Endodermal cell (in vitro differentiated cells): ENCODE measurements around the gene TYK2. TPM values are rescaled to one million over a fixed set of nuclear protein-coding genes. Genes with fewer than 3 reads are reported as not detected.
"Not testable (repeated sequence)": the region's sequence is repeated elsewhere in the genome, so short reads cannot be mapped to it uniquely, and the experiment has no call there.

Experiments
- DNase-seq: peaks from one replicate; pipeline ENCODE4 v3.0.0-alpha.2; 2017
- H3K27ac ChIP-seq: 2 replicates; pipeline ENCODE4 v1.5.1; 2013; ENCODE audit warnings: mild to moderate bottlenecking, low read depth, low read length, moderate library complexity
- H3K27me3 ChIP-seq: 2 replicates; pipeline ENCODE4 v1.6.1; 2013; ENCODE audit warnings: mild to moderate bottlenecking, low read length, moderate library complexity; ENCODE audit not compliant: insufficient read depth, control insufficient read depth, poor library complexity, severe bottlenecking
- H3K36me3 ChIP-seq: 2 replicates; pipeline ENCODE4 v1.7.0; 2013; ENCODE audit warnings: mild to moderate bottlenecking, low read length, moderate library complexity; ENCODE audit not compliant: control insufficient read depth, insufficient read depth
- H3K4me1 ChIP-seq: one replicate; pipeline ENCODE4 v1.7.0; 2013; ENCODE audit warnings: low read length; ENCODE audit not compliant: control insufficient read depth, insufficient read depth
- H3K4me3 ChIP-seq: 2 replicates; pipeline ENCODE4 v1.5.1; 2013; ENCODE audit warnings: mild to moderate bottlenecking, low read length, moderate library complexity
- H3K9ac ChIP-seq: 2 replicates; pipeline ENCODE4 v1.6.1; 2013; ENCODE audit warnings: mild to moderate bottlenecking, low read length, moderate library complexity; ENCODE audit not compliant: poor library complexity, severe bottlenecking; ENCODE audit errors: extremely low read depth
- H3K9me3 ChIP-seq: 2 replicates; pipeline ENCODE4 v1.6.1; 2013; ENCODE audit warnings: mild to moderate bottlenecking, low read length, moderate library complexity; ENCODE audit not compliant: control insufficient read depth
- H3K27ac Mint-ChIP-seq: 2 replicates; pipeline ENCODE4 v1.8.0; 2020; ENCODE audit warnings: mixed read lengths
- H3K27me3 Mint-ChIP-seq: 2 replicates; pipeline ENCODE4 v1.8.0; 2021; ENCODE audit warnings: mild to moderate bottlenecking, mixed read lengths; ENCODE audit not compliant: insufficient read depth
- H3K36me3 Mint-ChIP-seq: 2 replicates; pipeline ENCODE4 v1.8.0; 2020; ENCODE audit warnings: low read depth, mixed read lengths
- H3K4me1 Mint-ChIP-seq: 2 replicates; pipeline ENCODE4 v1.8.0; 2020; ENCODE audit warnings: mixed read lengths
- H3K4me3 Mint-ChIP-seq: 2 replicates; pipeline ENCODE4 v1.8.0; 2020; ENCODE audit warnings: mild to moderate bottlenecking, moderate library complexity, mixed read lengths
- H3K9me3 Mint-ChIP-seq: 2 replicates; pipeline ENCODE4 v1.8.0; 2020; ENCODE audit warnings: mild to moderate bottlenecking, mixed read lengths
- CTCF ChIP-seq: fragments of 200-600 bp; sonication (generic); conservative IDR thresholded peaks from 2 replicates; pipeline ENCODE4 v1.5.0; 2021; ENCODE audit warnings: antibody characterized with exemption, mild to moderate bottlenecking
- WGBS, 2 experiments: methylation state at CpG; one replicate each; pipeline versions ENCODE4 v1.1.5 to v1.1.7; 2013; ENCODE audit warnings: missing lambda C conversion rate in 2 of 2, mixed read lengths in 1 of 2; ENCODE audit not compliant: insufficient coverage in 1 of 2, insufficient read length in 1 of 2; 5-methylcytosine and 5-hydroxymethylcytosine counted together
- total RNA-seq, 2 donors: library from RNA; stranded (reverse); fragmentation: NEBNext Ultra II Directional in 1 of 2; extraction: Animal tissue kit (Norgen Biotek cat#: 25700) in 1 of 2; gene quantifications; 2 replicates in 1 of 2; 3 replicates in 1 of 2; pipeline ENCODE4 v1.2.1, GENCODE V29; 2021

Gene TYK2
- total RNA-seq, 2 donors from 2014 or later: 63.5 to 65.8 TPM

GRCh38 chr19:10412257-10412977 lies 32.0 kb upstream of the TYK2 start:
- peaks cover 78% of the 10 kb centered on the region for H3K27me3 Mint-ChIP-seq

DNA sequence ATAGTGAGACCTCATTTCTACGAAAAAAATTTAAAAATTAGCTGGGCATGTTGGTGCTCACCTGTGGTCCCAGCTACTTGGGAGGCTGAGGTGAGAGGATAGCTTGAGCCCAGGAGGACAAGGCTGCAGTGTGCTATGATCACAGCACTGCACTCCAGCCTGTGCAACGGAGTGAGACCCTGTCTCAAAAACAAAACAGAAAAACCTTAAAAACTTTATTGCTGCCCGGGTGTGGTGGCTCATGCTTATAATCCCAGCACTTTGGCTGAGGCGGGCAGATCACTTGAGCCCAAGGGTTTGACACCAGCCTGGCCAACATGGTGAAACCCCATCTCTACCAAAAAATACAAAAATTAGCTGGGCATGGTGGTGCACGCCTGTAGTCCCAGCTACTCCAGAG lies 30.9 kb upstream of the TYK2 start:
- not testable (repeated sequence) for H3K9me3 ChIP-seq, H3K4me3 ChIP-seq, H3K9me3 Mint-ChIP-seq, H3K4me3 Mint-ChIP-seq, H3K36me3 Mint-ChIP-seq, H3K27ac ChIP-seq, H3K4me1 ChIP-seq, H3K9ac ChIP-seq, H3K27ac Mint-ChIP-seq, H3K4me1 Mint-ChIP-seq, DNase-seq, H3K36me3 ChIP-seq
- 86 to 89% methylated on average over 5 of the region's 5 CpGs for WGBS, 2 experiments
- peaks cover 48% of the 10 kb centered on the region for H3K27me3 ChIP-seq
- peaks cover 77% of the 10 kb centered on the region for H3K27me3 Mint-ChIP-seq

More at GRCh38 chr19:10412257-10412977, 32.0 kb upstream of the TYK2 start:
- H3K27ac Mint-ChIP-seq: no peak overlapping the region
- no peaks in the 10 kb centered on the region for H3K4me1 ChIP-seq
- H3K27ac ChIP-seq: no peak overlapping the region
- 88 to 89% methylated on average over 12 of the region's 13 CpGs for WGBS, 2 experiments
- no peaks in the 10 kb centered on the region for H3K9me3 ChIP-seq
- no peaks in the 10 kb centered on the region for H3K36me3 ChIP-seq
- peaks cover 3% of the 10 kb centered on the region for H3K9me3 Mint-ChIP-seq
- peaks cover 49% of the 10 kb centered on the region for H3K27me3 ChIP-seq
- H3K4me3 ChIP-seq: no peak overlapping the region
- no peak overlapping the region for H3K4me3 Mint-ChIP-seq
- no peak for TF ChIP-seq CTCF
- DNase-seq: no peak
- no peaks in the 10 kb centered on the region for H3K36me3 Mint-ChIP-seq
- H3K9ac ChIP-seq: no peak overlapping the region
- H3K4me1 Mint-ChIP-seq: no peaks in the 10 kb centered on the region

DNA sequence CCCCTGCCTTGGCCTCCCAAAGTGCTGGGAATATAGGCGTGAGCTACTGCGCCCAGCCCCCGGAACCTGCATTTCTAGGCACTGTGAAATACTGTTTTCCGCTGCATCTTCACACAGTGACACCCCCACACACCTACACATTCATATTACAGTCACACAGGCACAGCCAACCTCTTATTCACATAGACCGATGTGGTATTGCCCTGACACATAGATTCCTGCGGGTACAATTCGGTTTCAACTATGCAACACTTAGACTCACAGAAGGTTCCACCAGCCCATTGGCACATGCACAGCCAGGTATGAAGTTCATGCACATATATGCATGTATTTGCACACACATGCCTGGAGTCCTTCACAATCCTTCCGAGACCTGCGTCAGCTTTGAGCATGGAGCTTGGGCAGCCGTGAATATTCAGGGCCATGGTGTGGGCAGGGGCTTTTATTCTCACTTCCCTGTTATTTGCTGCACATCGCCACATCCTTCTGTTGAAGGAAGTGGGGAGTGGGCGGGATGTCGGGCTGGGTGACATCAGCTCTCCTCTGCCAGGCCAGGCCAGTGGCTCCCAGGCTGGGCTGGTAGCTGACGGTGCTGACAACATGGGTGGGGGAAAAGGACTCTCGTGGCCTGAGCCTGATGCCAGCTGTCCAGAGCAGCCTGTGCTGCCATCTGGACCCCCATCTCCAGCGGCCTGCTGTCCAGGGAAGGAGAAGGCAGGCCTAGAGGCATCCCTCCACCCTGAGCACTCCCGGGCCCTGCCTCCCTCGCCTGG lies 28.3 kb upstream of the TYK2 start:
- Histone ChIP-seq H3K9ac (no peak overlapping the region), H3K27me3 (peaks cover 51% of the 10 kb centered on the region), H3K4me3 (no peak overlapping the region), H3K36me3 (no peaks in the 10 kb centered on the region), H3K4me1 (no peaks in the 10 kb centered on the region), H3K9me3 (no peaks in the 10 kb centered on the region), H3K27ac (no peak overlapping the region)
- no peaks in the 10 kb centered on the region for H3K9me3 Mint-ChIP-seq
- WGBS, 2 experiments: 86 to 87% methylated on average over 12 to 18 of the region's 18 CpGs
- H3K4me3 Mint-ChIP-seq: no peak overlapping the region
- no peaks in the 10 kb centered on the region for H3K36me3 Mint-ChIP-seq
- no peak overlapping the region for H3K27ac Mint-ChIP-seq
- DNase-seq: no peak
- TF ChIP-seq CTCF: no peak
- peaks cover 76% of the 10 kb centered on the region for H3K27me3 Mint-ChIP-seq
- H3K4me1 Mint-ChIP-seq: no peaks in the 10 kb centered on the region
